ENCODE data around the gene PXYLP1. TPM values are rescaled to one million over a fixed set of nuclear protein-coding genes. Genes with fewer than 3 reads are reported as not detected.

Gene PXYLP1
- polyA plus RNA-seq, 3 donors: 4.1 to 10.9 (median 5.8) TPM

- intact Hi-C loops (cut with micrococcal nuclease): no loop called here
- Mint-ChIP-seq H3K9me3 (peaks cover 0 to 7% (median 3%) of the 10 kb centered on the region in 7 donors), H3K4me1 (peaks cover 3% of the 10 kb centered on the region), H3K36me3 (no peaks in the 10 kb centered on the region), H3K27me3 (ENCODE audit: low read depth in 3 of 3) (peaks cover 0 to 4% (median 0%) of the 10 kb centered on the region in 3 donors), H3K4me3 (no peak overlapping the region), H3K27ac (no peak overlapping the region)
- no peaks in the 10 kb centered on the region for H3K79me2 ChIP-seq (ENCODE audit: insufficient read depth, low read length)
- H3K4me1 ChIP-seq (ENCODE audit: control insufficient read depth in 1 of 2, insufficient read depth in 2 of 2, low read length in 2 of 2): no peaks in the 10 kb centered on the region
- no peak overlapping the region for H2AFZ ChIP-seq (ENCODE audit: insufficient read depth, low read depth, low read length, poor library complexity, severe bottlenecking)
- H3K4me2 ChIP-seq (replicated peaks; ENCODE audit: extremely low read depth, low read length, poor library complexity, severe bottlenecking): no peak overlapping the region
- H3K27me3 ChIP-seq (ENCODE audit: control insufficient read depth in 2 of 2, insufficient read depth in 2 of 2, low read length in 2 of 2): no peaks in the 10 kb centered on the region
- H3K4me3 ChIP-seq (replicated peaks in 1 of 3; ENCODE audit: low read depth in 2 of 3, low read length in 3 of 3): no peak overlapping the region
- no peaks in the 10 kb centered on the region for H3K36me3 ChIP-seq (replicated peaks in 1 of 2; ENCODE audit: control insufficient read depth in 1 of 2, insufficient read depth in 2 of 2, low read length in 2 of 2)
- no CpG with 5 or more reads among the region's 1 CpG for WGBS (ENCODE audit: insufficient coverage)
- H3K9me3 ChIP-seq (replicated peaks in 1 of 2; ENCODE audit: control insufficient read depth in 1 of 2, insufficient read depth in 1 of 2, low read length in 2 of 2): no peaks in the 10 kb centered on the region
- no peak for TF ChIP-seq CTCF (IDR thresholded peaks at IDR 0.05)
- no peak for DNase-seq
- no peak overlapping the region for H3K9ac ChIP-seq (ENCODE audit: insufficient read depth, low read length, poor library complexity, severe bottlenecking)
- no peak overlapping the region for H3K27ac ChIP-seq (ENCODE audit: low read depth in 1 of 2, low read length in 2 of 2)
- no peaks in the 10 kb centered on the region for H4K20me1 ChIP-seq (ENCODE audit: insufficient read depth, low read length)
These were observed 89.5 kb downstream of the PXYLP1 start for GRCh38 chr3:141321109-141321497.

GRCh38 chr3:141323936-141324704 is 92.5 kb downstream of the PXYLP1 start:
- no CpG with 5 or more reads among the region's 4 CpGs for WGBS (ENCODE audit: insufficient coverage)
- peaks cover 3% of the 10 kb centered on the region for H3K4me1 Mint-ChIP-seq
- no peaks in the 10 kb centered on the region for H3K4me1 ChIP-seq (ENCODE audit: control insufficient read depth in 1 of 2, insufficient read depth in 2 of 2, low read length in 2 of 2)
- H3K9ac ChIP-seq (ENCODE audit: insufficient read depth, low read length, poor library complexity, severe bottlenecking): no peak overlapping the region
- peaks cover 0 to 4% (median 0%) of the 10 kb centered on the region in 7 donors for H3K9me3 Mint-ChIP-seq
- H3K27ac ChIP-seq (ENCODE audit: low read depth in 1 of 2, low read length in 2 of 2): no peak overlapping the region
- no peak for DNase-seq
- no peaks in the 10 kb centered on the region for H3K36me3 ChIP-seq (replicated peaks in 1 of 2; ENCODE audit: control insufficient read depth in 1 of 2, insufficient read depth in 2 of 2, low read length in 2 of 2)
- H4K20me1 ChIP-seq (ENCODE audit: insufficient read depth, low read length): no peaks in the 10 kb centered on the region
- H3K36me3 Mint-ChIP-seq: no peaks in the 10 kb centered on the region
- H3K27me3 Mint-ChIP-seq (ENCODE audit: low read depth in 3 of 3): no peaks in the 10 kb centered on the region
- H3K79me2 ChIP-seq (ENCODE audit: insufficient read depth, low read length): no peaks in the 10 kb centered on the region
- no peak overlapping the region for H3K4me2 ChIP-seq (replicated peaks; ENCODE audit: extremely low read depth, low read length, poor library complexity, severe bottlenecking)
- no peak for TF ChIP-seq CTCF (IDR thresholded peaks at IDR 0.05)
- no peak overlapping the region for H3K27ac Mint-ChIP-seq
- no peak overlapping the region for H3K4me3 ChIP-seq (replicated peaks in 1 of 3; ENCODE audit: low read depth in 2 of 3, low read length in 3 of 3)
- intact Hi-C loops (cut with micrococcal nuclease): no loop called here
- no peak overlapping the region for H3K4me3 Mint-ChIP-seq
- H2AFZ ChIP-seq (ENCODE audit: insufficient read depth, low read depth, low read length, poor library complexity, severe bottlenecking): no peak overlapping the region
- H3K27me3 ChIP-seq (ENCODE audit: control insufficient read depth in 2 of 2, insufficient read depth in 2 of 2, low read length in 2 of 2): no peaks in the 10 kb centered on the region
- H3K9me3 ChIP-seq (replicated peaks in 1 of 2; ENCODE audit: control insufficient read depth in 1 of 2, insufficient read depth in 1 of 2, low read length in 2 of 2): no peaks in the 10 kb centered on the region
